Activated CD8-positive, alpha-beta memory T cell treated with anti-CD3 and anti-CD28 coated beads, Interleukin-2, amount 50 U/mL, for 48 hours (primary cell): ENCODE results near the gene SDK2.

Source experiments
- DNase-seq: peaks from one replicate; pipeline ENCODE4 v3.0.0-alpha.2; 2020

The SDK2 gene

DNA sequence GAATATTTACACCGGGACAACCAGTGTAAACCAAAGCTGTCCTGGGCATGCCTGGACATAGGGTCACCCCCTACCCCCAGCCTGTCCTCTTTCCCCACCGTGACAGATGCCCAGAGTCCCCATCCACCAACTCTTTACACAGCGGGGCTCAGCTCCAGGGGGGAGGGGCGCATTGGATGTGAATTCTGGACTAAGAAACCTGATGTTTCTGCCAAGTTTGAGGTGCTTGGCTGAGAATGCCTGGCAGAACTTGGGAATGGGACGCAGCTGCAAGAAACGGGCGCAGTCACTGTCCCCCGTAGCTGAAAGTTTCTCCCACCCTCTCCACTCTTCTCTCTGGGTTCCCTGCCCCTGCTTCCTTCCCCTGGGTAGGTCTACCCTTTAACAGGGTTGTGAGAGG, 264.4 kb downstream of the SDK2 start:
- no peak for DNase-seq

DNA sequence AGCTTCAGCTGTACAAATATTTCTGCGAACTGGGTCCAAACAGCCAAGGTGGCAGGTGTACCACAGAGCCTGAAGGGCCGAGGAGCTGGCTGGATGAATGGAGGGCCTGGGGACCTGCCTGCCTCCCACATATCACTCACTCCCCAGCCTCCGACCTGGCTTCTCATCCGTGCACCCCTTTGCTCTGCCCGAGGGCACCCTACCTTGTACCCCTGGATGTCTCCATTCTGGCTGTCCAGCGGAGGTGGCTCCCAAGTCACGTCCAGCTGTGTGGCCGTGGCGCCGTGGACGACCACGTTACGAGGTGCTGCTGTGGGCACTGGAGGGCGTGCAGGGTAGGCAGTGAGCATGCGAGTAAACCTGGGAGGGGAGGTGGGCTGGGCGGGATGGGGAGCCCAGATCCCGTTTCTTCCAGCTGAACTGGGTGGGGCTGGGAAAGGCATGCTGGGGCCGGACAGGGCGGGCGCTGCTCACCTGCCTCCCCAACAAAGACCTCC, 265.2 kb downstream of the SDK2 start:
- no peak for DNase-seq

DNA sequence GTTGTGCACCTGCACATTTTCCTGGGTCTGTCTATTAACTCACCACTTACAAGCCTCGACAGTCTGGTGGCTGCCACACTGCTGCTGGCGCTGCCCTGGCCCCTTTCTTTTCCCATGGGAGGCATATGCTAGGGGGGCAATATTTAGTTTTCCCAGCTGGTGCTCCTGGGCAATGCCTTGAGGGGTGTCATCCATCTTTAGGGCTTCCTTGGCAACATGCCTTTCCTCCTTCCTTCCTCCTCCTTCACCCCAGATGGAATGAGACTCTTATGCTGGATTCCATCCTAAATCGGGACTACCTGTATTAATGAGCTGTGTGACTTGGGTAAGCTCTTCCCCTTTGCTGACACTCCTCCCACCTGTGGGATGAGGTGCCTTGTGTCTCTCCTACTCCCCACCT, 267.6 kb downstream of the SDK2 start:
- no peak for DNase-seq

DNA sequence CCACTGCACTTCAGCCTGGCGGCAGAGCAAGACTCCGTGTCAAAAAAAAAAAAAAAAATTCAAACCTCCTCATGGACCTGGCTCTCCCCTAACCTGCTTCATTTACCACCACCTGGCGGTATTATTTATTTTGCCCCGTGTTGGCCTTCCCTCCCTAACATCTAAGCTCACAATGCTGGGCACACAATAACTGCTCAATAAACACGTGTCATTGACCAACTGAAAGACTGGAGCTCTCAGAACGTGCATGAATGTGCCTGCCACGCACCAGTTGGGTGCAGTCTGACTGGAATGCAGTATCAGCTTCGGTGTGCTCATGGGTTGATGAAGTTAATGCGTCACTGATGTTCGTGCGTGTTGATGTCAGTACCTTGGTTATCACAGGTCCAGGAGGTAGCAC, 268.1 kb downstream of the SDK2 start:
- DNase-seq, result no peak

DNA sequence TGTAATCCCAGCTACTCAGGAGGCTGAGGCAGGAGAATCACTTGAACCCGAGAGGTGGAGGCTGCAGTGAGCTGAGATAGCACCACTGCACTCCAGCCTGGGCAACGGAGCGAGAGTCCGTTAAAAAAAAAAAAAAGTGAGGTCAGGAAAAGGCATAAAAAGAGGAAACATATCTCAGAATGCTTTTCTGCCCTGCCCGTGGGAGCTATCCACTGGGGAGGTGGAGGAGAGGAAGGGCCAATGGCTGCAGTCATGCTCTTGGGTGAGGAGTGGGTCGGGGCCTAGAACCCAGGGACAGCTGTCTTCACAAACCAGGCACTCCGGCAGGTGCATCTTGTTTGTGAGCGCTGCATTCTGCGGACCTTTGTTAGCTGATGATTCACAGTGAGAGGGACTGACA, 272.4 kb downstream of the SDK2 start:
- DNase-seq, result no peak

DNA sequence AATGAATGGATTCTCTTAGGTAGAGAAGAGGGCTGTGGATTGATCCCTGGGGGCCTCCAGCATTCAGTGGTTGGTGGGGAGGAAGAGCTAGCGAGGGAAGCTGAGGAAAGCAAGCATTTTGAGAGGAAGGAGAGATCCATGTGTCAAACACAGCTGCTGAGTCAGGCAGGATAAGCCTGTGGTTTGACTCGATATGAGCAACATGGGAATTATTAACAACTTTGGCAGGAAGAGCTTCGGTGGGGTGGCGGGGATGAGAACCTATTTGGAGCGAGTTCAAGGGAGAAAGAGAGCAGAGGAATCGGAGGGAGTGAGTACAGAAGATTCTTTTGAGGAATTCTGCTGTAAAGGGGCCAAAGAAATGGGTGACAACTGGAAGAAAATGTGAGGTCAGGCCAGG, 273.0 kb downstream of the SDK2 start:
- DNase-seq, result no peak

DNA sequence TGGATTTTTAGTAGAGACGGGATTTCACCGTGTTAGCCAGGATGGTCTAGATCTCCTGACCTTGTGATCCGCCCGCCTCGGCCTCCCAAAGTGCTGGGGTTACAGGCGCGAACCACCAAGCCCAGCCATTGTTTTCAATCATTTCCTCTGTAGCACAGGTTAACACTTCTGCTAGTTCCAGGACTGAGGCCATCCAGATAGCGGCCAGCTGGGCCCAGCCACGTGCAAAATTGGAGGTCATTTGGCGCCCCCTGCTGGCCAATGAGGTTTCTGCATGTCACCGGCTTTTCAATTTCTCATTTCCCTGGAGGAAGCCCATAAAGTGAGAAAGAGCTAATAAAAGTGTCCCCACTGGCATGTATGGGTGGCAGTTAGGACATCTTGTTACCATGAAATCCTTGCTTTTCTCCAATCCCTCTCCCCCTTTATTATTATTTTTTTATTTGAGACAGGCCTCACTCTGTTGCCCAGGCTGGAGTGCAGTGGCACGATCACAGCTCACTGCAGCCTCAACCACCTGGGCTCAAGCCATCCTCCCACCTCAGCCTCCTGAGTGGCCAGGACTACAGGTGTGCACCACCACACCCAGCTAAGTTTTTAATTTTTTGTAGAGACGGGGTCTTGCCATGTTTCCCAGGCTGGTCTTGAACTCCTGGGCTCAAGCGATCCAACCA, 274.3 kb downstream of the SDK2 start:
- peak; percentile 97 for DNase-seq

DNA sequence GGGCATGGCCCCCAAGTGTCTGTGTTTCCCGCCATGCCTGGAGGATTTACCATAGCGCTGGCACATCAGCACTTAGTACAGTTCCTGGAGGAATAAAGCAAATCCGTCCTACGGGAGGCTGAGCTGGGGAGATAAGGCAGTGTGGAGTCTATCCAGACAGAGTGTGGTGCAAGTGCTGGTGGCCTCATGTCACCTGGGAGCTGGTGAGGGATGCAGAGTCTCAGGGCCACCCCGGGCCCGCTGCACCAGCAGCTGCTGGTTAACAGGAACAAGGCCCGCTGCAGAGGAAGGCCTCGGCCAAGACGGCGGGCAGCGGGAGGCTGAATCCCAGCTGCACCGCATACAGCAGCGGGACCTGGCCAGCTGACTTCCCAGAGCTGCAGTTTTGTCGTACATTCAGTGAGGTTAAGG, 275.1 kb downstream of the SDK2 start:
- no peak for DNase-seq

DNA sequence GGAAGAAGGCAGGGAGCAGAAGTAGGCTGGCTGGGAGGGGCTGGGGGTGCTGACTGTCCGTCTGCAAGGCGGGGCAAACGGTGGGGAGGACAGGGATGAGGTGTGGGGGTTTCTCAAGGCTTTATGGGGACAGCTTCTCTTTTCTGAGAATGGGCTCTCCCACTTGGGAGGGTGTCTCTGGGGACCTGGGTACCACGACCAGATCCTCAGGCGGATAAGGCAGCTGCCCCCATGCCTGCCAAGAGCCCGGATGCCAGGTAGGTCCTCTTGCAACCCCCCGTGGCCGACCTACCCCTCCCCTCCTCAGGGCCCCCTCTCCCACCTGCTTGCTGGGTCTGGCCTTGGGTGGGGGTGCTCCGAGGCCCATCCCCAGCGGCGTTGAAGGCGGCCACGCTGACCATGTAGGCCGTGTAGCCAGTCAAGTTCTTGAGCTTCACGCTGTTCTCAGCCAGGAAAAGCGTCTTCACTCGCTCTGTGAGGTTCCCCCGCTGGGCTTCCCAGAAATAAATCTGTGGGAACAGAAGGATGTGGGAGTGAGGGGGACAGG, 276.1 kb downstream of the SDK2 start:
- no peak for DNase-seq

DNA sequence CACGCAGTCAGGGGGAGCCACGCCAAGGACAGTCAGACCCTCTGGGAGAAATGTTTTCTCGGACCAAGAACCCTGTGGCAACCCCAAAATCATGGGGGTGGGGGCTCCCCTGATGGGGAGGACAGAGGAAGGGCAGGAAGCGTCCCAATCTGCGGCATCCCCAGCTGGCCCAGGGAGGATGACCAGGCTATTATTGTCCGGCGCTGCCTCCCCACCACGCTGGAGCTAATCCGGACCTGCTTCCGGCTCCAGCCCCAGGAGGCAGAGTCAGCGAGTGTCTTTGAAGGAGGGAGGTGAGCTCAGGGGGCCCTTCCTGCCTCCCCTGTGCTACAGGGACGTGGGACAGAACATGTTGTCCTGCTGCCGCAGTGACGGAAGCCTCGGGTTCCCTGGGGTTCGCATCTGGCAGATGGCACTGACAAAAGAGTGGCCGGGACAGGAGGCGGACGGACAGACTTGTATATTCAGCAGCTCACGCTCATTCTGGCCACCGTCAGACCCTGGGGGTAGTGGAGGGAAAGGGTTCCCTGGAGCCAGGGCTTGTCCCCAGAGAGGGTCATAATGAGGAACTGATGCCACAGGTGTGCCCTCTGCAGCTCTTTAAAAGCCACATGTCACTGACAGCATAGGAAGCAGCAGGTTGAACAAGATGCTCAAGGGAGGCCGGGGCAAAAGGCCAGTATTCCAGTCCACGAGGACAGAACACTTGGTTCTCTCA, 278.2 kb downstream of the SDK2 start:
- DNase-seq, result no peak

DNA sequence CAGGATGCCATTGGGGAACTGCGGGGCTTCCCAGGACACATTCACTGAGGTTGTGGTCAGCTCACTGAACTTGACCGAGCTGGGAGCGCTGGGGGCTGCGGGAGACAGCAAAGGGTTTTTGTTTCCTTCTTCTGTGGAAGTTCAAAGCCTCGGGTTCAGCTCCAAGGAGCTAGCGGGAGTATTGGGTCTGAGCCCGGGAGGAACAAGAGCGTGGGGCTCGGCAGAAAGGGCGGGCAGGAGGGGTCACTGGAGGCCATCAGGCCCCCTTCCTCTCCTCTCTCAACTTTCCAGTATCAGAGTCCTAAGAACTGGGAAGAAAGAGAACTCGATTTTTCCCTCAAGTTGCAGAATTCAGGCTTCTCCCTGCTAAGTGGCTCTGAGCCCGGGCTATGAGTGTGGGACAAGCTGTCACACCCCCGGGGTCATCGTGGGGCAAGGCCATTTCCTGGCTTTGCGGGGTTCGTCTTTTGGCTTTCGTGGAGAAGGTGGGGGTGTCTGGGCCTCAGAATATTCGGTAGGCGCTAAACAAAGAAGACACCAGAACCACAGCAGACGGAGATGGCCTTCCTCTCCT, 278.9 kb downstream of the SDK2 start:
- no peak for DNase-seq

DNA sequence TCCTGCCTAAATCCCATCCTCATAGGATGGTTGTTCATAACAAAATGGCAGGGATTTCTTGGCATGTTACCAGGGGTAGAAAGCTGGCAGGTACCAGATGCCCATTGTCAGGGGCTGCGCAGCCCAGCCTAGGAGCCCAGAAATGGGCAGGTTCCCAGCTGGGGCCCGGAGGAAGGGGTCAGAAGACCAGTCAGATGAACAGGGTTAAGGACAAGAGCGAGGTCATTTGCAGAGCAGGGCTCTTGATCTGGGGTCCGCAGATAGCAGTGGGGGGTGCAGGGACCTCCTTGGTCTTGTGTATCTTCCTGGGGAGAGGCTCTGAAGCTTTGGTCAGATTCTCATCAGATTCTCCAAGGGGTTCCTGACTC, 280.1 kb downstream of the SDK2 start:
- no peak for DNase-seq

DNA sequence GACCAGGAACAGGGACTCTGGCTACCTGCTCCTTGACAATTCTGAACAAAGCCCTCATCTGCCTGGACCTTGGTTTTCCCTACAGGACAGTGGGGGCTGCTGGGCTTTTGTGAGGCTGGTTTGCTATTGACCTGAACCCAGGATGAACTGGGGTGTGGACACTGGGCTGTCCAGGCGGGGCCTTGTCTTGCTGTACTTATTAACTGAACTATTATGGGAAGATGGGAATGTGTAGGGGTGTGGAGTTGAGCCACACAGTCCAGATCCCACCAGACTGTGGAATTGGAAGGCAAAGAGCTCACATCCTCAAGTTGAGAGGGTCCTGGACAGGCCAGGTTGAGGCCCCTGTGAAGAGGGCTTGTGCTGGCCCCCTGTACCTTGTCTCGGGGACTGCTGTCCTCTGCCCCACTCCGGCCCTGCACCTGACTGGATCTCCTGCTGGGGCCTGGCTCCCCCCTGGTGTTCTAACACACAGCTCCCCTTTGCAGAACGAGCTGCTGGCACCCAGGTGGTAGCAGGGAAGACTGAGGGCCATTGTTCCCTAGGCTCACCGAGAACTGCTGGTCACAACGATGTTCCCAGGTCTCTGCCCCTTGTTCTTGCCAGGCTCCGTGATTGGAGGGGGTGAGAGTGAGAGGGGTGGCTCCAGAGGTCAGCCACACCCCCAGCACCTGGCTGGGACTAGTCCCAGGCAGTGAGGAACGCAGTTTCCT, 280.6 kb downstream of the SDK2 start:
- DNase-seq, result no peak

DNA sequence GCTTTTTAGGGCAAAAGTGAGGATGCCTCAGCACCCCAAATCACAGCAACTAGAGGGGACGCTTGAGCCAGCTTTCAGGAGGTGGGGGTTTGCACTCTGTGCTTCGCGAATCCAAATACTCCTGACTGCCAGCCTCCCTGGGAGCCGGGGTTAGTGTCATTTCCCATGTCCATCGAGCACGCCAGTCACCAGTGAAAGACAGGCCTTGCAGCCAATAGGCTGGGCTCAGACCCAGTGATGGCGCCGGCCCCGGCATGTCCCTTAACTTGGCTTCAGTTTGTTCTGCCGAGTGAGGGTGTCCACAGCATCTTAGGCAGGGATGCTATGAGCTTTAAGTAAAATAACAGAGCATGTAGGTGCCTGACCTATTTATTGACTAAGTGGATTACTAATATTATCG, 281.5 kb downstream of the SDK2 start:
- no peak for DNase-seq

DNA sequence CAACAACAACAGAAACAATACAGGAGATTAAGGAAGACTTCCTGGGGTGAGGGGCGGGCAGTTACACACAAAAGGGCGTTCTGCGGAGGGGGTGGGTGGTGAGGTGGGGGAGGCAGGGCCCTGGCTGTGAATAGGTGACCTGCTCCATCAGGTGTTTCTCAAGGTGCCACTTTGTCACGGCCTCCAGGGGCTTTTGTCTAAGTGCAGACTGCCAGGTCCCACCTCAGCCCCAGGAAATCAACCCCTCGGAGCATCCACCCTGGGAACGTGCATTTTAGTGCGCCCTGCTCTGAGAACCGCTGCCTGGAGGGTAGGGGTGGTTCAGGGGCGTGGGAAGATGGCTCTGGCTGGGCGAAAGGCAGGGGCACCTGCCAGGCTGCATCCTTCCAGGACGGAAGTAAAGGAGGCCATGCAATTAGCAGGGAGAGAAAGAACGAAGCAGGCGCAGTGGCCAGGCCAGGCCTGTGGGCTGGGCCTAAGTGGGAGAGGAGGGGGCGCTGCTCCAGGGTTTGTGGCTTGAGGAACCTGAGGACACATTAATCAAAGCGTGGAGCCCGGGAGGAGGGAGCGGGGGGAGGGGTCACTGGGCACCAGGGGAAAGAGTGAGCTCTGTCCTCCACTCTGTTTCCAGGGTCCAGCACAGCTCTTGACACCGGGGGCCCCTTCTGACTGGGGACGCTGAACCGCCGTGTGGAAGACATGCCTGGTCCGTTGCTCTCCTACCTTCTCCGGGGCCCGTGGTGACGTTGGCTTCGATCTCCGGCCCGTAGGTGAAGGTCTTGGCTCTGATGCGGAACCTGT, 283.1 kb downstream of the SDK2 start:
- no peak for DNase-seq

DNA sequence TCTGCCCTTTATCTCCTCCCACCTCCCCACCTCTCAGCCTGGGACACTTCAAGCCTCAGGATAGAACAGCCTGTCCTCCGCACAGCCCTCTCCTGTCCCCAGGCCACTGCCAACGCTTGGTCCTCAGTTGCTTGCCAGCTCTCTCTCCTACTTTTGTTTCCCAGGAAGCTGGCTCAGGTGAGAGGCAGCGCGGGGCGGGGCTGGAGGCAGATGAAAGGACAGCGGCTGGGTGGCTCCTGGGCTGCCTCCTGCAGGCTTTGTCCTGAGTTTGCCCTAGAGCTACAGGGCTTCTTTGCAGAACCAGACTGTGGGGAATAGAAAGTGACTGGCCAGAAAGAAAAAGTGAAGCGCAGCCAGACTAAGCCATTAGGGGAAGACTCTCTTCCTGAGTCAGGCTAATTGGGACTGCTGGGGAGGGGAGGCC, 284.2 kb downstream of the SDK2 start:
- DNase-seq, result no peak

DNA sequence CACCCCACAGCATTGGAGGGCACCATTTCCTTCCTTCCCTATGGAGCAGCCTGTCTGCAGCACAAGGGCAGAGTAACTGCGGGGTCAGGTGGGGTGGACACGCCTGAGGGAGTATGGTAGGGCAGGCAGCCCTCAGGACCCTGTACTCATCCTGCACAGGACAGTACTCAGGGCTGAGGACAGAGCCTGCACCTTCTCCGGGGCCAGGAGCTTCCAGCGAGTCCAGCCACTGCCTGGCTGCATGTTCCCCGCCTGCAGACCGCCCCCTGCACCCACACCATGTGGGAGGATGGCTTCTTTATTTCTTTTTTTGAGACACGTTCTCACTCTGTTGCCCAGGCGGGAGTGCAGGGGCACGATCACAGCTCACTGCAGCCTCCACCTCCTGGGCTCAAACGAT, 284.9 kb downstream of the SDK2 start:
- no peak for DNase-seq

DNA sequence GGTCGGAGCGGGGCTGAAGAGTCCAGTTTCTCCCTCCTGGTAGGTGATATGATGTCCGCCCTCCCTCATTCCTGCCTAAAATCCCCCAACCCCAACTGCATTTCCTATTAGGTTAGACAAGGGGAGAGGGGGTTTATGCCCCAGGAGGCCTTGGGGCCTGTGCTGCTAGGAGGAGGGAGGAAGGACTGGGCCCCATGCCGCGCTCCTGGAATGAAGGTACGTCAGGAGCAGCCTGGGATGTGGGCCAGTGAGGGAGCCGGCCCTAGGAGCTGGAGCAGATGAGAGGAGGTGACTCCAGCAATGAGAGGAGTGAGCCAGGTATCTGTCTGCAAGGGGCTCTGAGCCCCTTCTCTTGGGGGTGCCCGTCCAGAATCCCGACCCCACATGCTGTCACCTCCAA, 285.6 kb downstream of the SDK2 start:
- no peak for DNase-seq

DNA sequence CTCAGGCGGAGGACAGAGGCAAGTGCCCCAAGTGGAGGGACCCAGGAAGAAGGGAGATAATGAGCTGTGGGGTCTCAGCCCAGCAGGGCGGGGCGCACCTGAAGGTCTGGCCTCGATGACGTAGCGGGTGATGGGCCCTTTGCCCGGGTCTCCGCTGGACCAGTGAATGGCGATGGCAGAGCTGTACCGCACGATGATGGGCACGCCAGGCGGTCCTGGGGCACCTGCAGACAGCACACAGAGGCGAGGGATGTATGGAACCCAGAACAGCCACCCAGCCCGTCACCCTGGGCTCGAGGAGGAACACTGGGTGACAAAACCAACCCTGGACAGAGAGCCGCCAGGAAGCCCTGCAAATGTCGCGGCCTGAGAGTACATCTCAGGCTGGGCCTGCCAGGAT, 286.3 kb downstream of the SDK2 start:
- no peak for DNase-seq

DNA sequence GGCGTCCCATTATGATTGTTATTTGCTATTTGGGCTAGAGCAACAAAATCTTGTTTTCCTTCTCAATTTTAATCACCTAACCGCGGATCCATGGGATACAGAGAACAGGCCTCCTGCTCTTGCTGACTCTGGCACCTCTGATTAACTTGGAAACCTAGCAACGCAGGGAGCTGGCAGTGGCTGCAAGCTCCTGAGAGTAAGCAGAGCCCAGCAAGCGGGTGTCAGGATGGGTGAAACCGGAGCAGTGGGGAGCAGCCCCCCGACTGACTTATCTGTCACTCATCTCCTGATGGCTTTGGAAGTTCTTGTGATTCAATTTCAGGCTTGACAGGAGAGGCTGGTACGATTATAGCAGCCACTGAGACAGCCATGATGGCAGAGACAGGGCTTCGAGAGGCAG, 286.9 kb downstream of the SDK2 start:
- no peak for DNase-seq

DNA sequence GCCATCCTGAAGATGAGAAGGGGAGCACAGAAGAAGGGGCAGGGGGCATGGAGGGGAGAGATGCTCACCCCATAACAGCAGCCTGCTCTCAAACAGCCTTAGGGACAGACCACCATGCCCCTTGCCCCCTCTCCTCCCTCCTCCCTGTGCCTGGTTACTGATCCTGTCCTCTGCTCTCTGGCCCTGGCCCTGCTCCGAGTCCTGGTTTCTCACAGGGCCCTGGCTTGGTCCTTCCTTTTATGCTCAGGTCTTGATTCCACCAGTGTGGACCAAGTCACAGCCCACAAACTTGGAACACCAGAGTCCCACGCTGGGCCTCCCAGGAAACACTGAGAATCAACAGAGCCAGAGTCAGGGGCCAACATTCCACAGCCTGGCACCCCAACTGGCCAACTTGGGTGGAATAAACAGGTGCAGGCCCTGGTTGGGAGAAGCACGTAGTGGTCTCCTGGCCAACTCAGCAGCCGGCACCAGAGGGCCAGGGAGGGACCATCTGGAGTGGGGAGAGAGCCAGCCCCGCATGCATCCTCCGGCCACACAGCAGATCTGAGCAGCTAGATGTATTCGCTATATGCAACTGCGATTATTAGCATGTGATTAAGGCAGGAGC, 287.6 kb downstream of the SDK2 start:
- no peak for DNase-seq
